ENCODE data around the gene LRRD1. TPM values are rescaled to one million over a fixed set of nuclear protein-coding genes. Genes with fewer than 3 reads are reported as not detected.

LRRD1 gene
- total and polyA plus RNA-seq, 2 of the 13 experiments (the other 11 are each of a cell fraction or from before 2014, with no cell fraction given): 0.03 TPM; not detected in 1

GRCh38 chr7:92205987-92206386 lies 27.0 kb upstream of the LRRD1 start:
- H3K9ac ChIP-seq (ENCODE audit: insufficient read depth, low read depth, low read length): no peak overlapping the region
- TF ChIP-seq NR2F2 (IDR thresholded peaks at IDR 0.05; ENCODE audit: borderline replicate concordance, low read depth) (no peak), ZNF143 (CRISPR knock-in tag; IDR thresholded peaks at IDR 0.05) (no peak), ZNF614 (CRISPR knock-in tag; IDR thresholded peaks at IDR 0.05; ENCODE audit: borderline replicate concordance) (no peak), ZSCAN22 (CRISPR knock-in tag; IDR thresholded peaks at IDR 0.05) (no peak), CREB3 (CRISPR knock-in tag; IDR thresholded peaks at IDR 0.05) (no peak), HOMEZ (CRISPR knock-in tag; IDR thresholded peaks at IDR 0.05; ENCODE audit: low read depth) (no peak), ATF1 (CRISPR knock-in tag; IDR thresholded peaks at IDR 0.05) (no peak), ZNF720 (CRISPR knock-in tag; IDR thresholded peaks at IDR 0.05) (no peak), ZNF782 (CRISPR knock-in tag; IDR thresholded peaks at IDR 0.05; ENCODE audit: borderline replicate concordance) (no peak), ZNF317 (CRISPR knock-in tag; IDR thresholded peaks at IDR 0.05) (no peak), ZNF569 (CRISPR knock-in tag; IDR thresholded peaks at IDR 0.05; ENCODE audit: borderline replicate concordance) (no peak), ZFP41 (CRISPR knock-in tag; IDR thresholded peaks at IDR 0.05; ENCODE audit: borderline replicate concordance) (no peak), ZNF318 (CRISPR knock-in tag; IDR thresholded peaks at IDR 0.05) (no peak), ZNF232 (CRISPR knock-in tag; IDR thresholded peaks at IDR 0.05; ENCODE audit: borderline replicate concordance) (no peak)
- in situ Hi-C loops (cut with HindIII; ENCODE audit: extremely low pct_ligation_motif_present, low pct_unique_long_range_greater_than_20kb) (no loop called here), intact Hi-C loops (cut with micrococcal nuclease; ENCODE audit: unreplicated experiment) (no loop called here)
- no peaks in the 10 kb centered on the region for H3K4me1 ChIP-seq (ENCODE audit: insufficient read depth, low read length)
- H3K27ac ChIP-seq (ENCODE audit: extremely low read length, insufficient read depth, low read length): no peak overlapping the region
- WGBS (ENCODE audit: low lambda C conversion rate): 100% methylated on average over 1 of the region's 3 CpGs
- ChIA-PET CTCF (ENCODE audit: low intra/inter-chr PET ratio, low total read pairs) (no interaction called here), POLR2A (no interaction called here)
- no peak overlapping the region for H3K4me2 ChIP-seq (ENCODE audit: low read depth, low read length)
- H3K27me3 ChIP-seq (ENCODE audit: control insufficient read depth in 1 of 2, insufficient read depth in 2 of 2, low read length in 2 of 2): no peaks in the 10 kb centered on the region
- H2AFZ ChIP-seq (ENCODE audit: low read length): no peak overlapping the region
- no TSS peak for BruUV-seq (replicated peaks)
- H3K36me3 ChIP-seq (replicated peaks in 1 of 2; ENCODE audit: control insufficient read depth in 1 of 2, insufficient read depth in 2 of 2, low read length in 2 of 2): peaks cover 8 to 57% of the 10 kb centered on the region in 2 experiments
- H3K9me3 ChIP-seq (ENCODE audit: low read length): no peaks in the 10 kb centered on the region
- ATAC-seq: peak; percentile 59; the same call in 2 of the 3 replicates
- FAIRE-seq: no peak
- H3K79me2 ChIP-seq (ENCODE audit: insufficient read depth, low read length): no peaks in the 10 kb centered on the region
- H4K20me1 ChIP-seq (ENCODE audit: insufficient read depth, low read length): no peaks in the 10 kb centered on the region
- H3K4me3 ChIP-seq (replicated peaks in 1 of 3; ENCODE audit: insufficient read depth in 1 of 3, low read depth in 2 of 3, low read length in 3 of 3): no peak overlapping the region
- no peak for DNase-seq (ENCODE audit: low spot score)

All from HepG2 (cell line).